CD14-positive monocyte (primary cell): ENCODE data around the gene MYH16. TPM values are rescaled to one million over a fixed set of nuclear protein-coding genes. Genes with fewer than 3 reads are reported as not detected.
"Not testable (repeated sequence)": the region's sequence is repeated elsewhere in the genome, so short reads cannot be mapped to it uniquely, and the experiment has no call there.

Source experiments
- DNase-seq, 3 donors: peaks; one replicate each; pipeline ENCODE4 v3.0.0-alpha.2; 2011 to 2022
- H2AFZ ChIP-seq: 2 replicates; pipeline ENCODE4 v1.6.0; 2012; ENCODE audit warnings: mild to moderate bottlenecking, low read depth, low read length, inconsistent platforms; ENCODE audit not compliant: insufficient read depth, poor library complexity, severe bottlenecking
- H3K27ac ChIP-seq, 2 donors: 1 replicate in 1 of 2; 2 replicates in 1 of 2; pipeline ENCODE4 v1.5.1; 2012 to 2013; ENCODE audit warnings: low read length in 2 of 2, control low read depth in 1 of 2, inconsistent platforms in 1 of 2, low read depth in 1 of 2, mild to moderate bottlenecking in 1 of 2
- H3K27me3 ChIP-seq, 2 donors: one replicate each; pipeline versions ENCODE4 v1.6.0 to v1.6.1; 2011 to 2013; ENCODE audit warnings: low read length in 2 of 2; ENCODE audit not compliant: control insufficient read depth in 2 of 2, insufficient read depth in 2 of 2
- H3K36me3 ChIP-seq, 2 donors: replicated peaks in 1 of 2; 1 replicate in 1 of 2; 2 replicates in 1 of 2; pipeline versions ENCODE4 v1.5.1 to v1.6.1; 2012 to 2013; ENCODE audit warnings: low read length in 2 of 2, control low read depth in 1 of 2, inconsistent platforms in 1 of 2, mild to moderate bottlenecking in 1 of 2; ENCODE audit not compliant: insufficient read depth in 2 of 2, control insufficient read depth in 1 of 2
- H3K4me1 ChIP-seq, 2 donors: 1 replicate in 1 of 2; 2 replicates in 1 of 2; pipeline versions ENCODE4 v1.5.1 to v1.6.1; 2012 to 2013; ENCODE audit warnings: low read length in 2 of 2, control low read depth in 1 of 2, inconsistent platforms in 1 of 2, mild to moderate bottlenecking in 1 of 2, moderate library complexity in 1 of 2; ENCODE audit not compliant: insufficient read depth in 2 of 2, control insufficient read depth in 1 of 2
- H3K4me2 ChIP-seq: replicated peaks from 2 replicates; pipeline ENCODE3; 2012; ENCODE audit warnings: low read length, moderate library complexity, mild to moderate bottlenecking; ENCODE audit not compliant: poor library complexity, severe bottlenecking; ENCODE audit errors: extremely low read depth
- H3K4me3 ChIP-seq, 3 experiments: fragments of 200-600 bp in 1 of 3; sonication (generic) in 1 of 3; replicated peaks in 1 of 3; 1 replicate in 2 of 3; 2 replicates in 1 of 3; pipeline ENCODE4 v1.5.1; 2011 to 2013; ENCODE audit warnings: low read length in 3 of 3, mild to moderate bottlenecking in 3 of 3, control low read depth in 2 of 3, low read depth in 2 of 3, inconsistent platforms in 1 of 3, moderate library complexity in 1 of 3
- H3K79me2 ChIP-seq: 2 replicates; pipeline ENCODE4 v1.6.0; 2012; ENCODE audit warnings: mild to moderate bottlenecking, control low read depth, inconsistent platforms, low read length, moderate library complexity; ENCODE audit not compliant: insufficient read depth
- H3K9ac ChIP-seq: 2 replicates; pipeline ENCODE4 v1.6.0; 2017; ENCODE audit warnings: low read length, mild to moderate bottlenecking; ENCODE audit not compliant: insufficient read depth, poor library complexity, severe bottlenecking
- H3K9me3 ChIP-seq, 2 donors: replicated peaks in 1 of 2; 1 replicate in 1 of 2; 2 replicates in 1 of 2; pipeline versions ENCODE4 v1.5.1 to v1.6.1; 2012 to 2013; ENCODE audit warnings: low read length in 2 of 2, control low read depth in 1 of 2; ENCODE audit not compliant: control insufficient read depth in 1 of 2, insufficient read depth in 1 of 2
- H4K20me1 ChIP-seq: 2 replicates; pipeline ENCODE4 v1.6.0; 2012; ENCODE audit warnings: mild to moderate bottlenecking, low read length, control low read depth, moderate library complexity; ENCODE audit not compliant: insufficient read depth
- H3K27ac Mint-ChIP-seq, 7 donors: one replicate each; pipeline ENCODE4 v1.8.0; 2020; ENCODE audit warnings: mild to moderate bottlenecking in 7 of 7, mixed read lengths in 7 of 7, moderate library complexity in 6 of 7, inconsistent platforms in 2 of 7
- H3K27me3 Mint-ChIP-seq, 3 donors: one replicate each; pipeline ENCODE4 v1.8.0; 2021 to 2022; ENCODE audit warnings: low read depth in 3 of 3, mild to moderate bottlenecking in 3 of 3, mixed read lengths in 3 of 3, moderate library complexity in 3 of 3, inconsistent platforms in 1 of 3
- H3K36me3 Mint-ChIP-seq, 2 donors: one replicate each; pipeline ENCODE4 v1.8.0; 2020; ENCODE audit warnings: mixed read lengths in 2 of 2, inconsistent platforms in 1 of 2, mild to moderate bottlenecking in 1 of 2
- H3K4me1 Mint-ChIP-seq: one replicate; pipeline ENCODE4 v1.8.0; 2020; ENCODE audit warnings: mild to moderate bottlenecking, mixed read lengths
- H3K4me3 Mint-ChIP-seq, 2 donors: one replicate each; pipeline ENCODE4 v1.8.0; 2020; ENCODE audit warnings: mild to moderate bottlenecking in 2 of 2, mixed read lengths in 2 of 2, moderate library complexity in 1 of 2
- H3K9me3 Mint-ChIP-seq, 7 donors: one replicate each; pipeline ENCODE4 v1.8.0; 2020 to 2022; ENCODE audit warnings: mixed read lengths in 7 of 7, mild to moderate bottlenecking in 6 of 7, moderate library complexity in 6 of 7, inconsistent platforms in 2 of 7
- CTCF ChIP-seq: fragments of 200-600 bp; IDR thresholded peaks from one replicate; pipeline ENCODE4 v1.8.0; 2022; ENCODE audit warnings: antibody characterized with exemption, mild to moderate bottlenecking
- WGBS: methylation state at CpG from one replicate; pipeline ENCODE4 v1.1.5; 2013; ENCODE audit warnings: missing lambda C conversion rate; ENCODE audit not compliant: insufficient coverage; 5-methylcytosine and 5-hydroxymethylcytosine counted together
- intact Hi-C, 2 donors: fragments of 100-400 bp; cut with micrococcal nuclease; formaldehyde crosslinking; loops; one replicate each; pipeline versions ENCODE4 v1.15.0 to v1.15.1; 2023
- polyA plus RNA-seq, 3 donors: library from polyadenylated mRNA; depleted of rRNA in 1 of 3; unstranded in 2 of 3; stranded (reverse) in 1 of 3; fragments of 300-500 nt in 2 of 3; fragments of >200 nt in 1 of 3; fragmentation: Illumina TruSeq in 2 of 3; gene quantifications; 1 replicate in 2 of 3; 2 replicates in 1 of 3; pipeline ENCODE4 v1.2.3, GENCODE V29; 2012 to 2021

MYH16 gene
- polyA plus RNA-seq, 3 donors: not detected

GRCh38 chr7:99275496-99275895 is 2.9 kb downstream of the MYH16 start:
- H3K4me1 ChIP-seq: no peaks in the 10 kb centered on the region
- Mint-ChIP-seq H3K4me3 (no peak overlapping the region), H3K36me3 (no peaks in the 10 kb centered on the region), H3K27ac (no peak overlapping the region), H3K27me3 (peaks cover 0 to 7% (median 0%) of the 10 kb centered on the region in 3 donors), H3K9me3 (peaks cover 0 to 3% (median 0%) of the 10 kb centered on the region in 7 donors), H3K4me1 (peaks cover 9% of the 10 kb centered on the region)
- H3K9me3 ChIP-seq: no peaks in the 10 kb centered on the region
- H3K36me3 ChIP-seq: no peaks in the 10 kb centered on the region
- no peak overlapping the region for H3K27ac ChIP-seq
- intact Hi-C loops: no loop called here
- H4K20me1 ChIP-seq: no peaks in the 10 kb centered on the region
- DNase-seq: no peak
- no peak overlapping the region for H2AFZ ChIP-seq
- H3K9ac ChIP-seq: no peak overlapping the region
- H3K79me2 ChIP-seq: no peaks in the 10 kb centered on the region
- H3K27me3 ChIP-seq: no peaks in the 10 kb centered on the region
- no peak overlapping the region for H3K4me3 ChIP-seq
- WGBS: 100% methylated on average over 1 of the region's 7 CpGs
- H3K4me2 ChIP-seq: no peak overlapping the region
- no peak for TF ChIP-seq CTCF

GRCh38 chr7:99278180-99278579 is 5.5 kb downstream of the MYH16 start:
- H3K36me3 Mint-ChIP-seq: no peaks in the 10 kb centered on the region
- H3K9me3 Mint-ChIP-seq: peaks cover 0 to 3% (median 0%) of the 10 kb centered on the region in 7 donors
- no peak overlapping the region for H3K27ac Mint-ChIP-seq
- Histone ChIP-seq H3K4me1 (no peaks in the 10 kb centered on the region), H3K79me2 (no peaks in the 10 kb centered on the region), H3K36me3 (no peaks in the 10 kb centered on the region), H3K27me3 (no peaks in the 10 kb centered on the region), H3K9me3 (no peaks in the 10 kb centered on the region), H3K4me3 (no peak overlapping the region), H2AFZ (no peak overlapping the region), H3K4me2 (no peak overlapping the region), H3K9ac (no peak overlapping the region), H3K27ac (no peak overlapping the region), H4K20me1 (no peaks in the 10 kb centered on the region)
- DNase-seq: no peak
- no peak for TF ChIP-seq CTCF
- intact Hi-C loops: no loop called here
- H3K27me3 Mint-ChIP-seq: peaks cover 0 to 3% (median 2%) of the 10 kb centered on the region in 3 donors
- peaks cover 9% of the 10 kb centered on the region for H3K4me1 Mint-ChIP-seq
- no peak overlapping the region for H3K4me3 Mint-ChIP-seq
- 92% methylated on average over 5 of the region's 5 CpGs for WGBS

GRCh38 chr7:99284165-99284564 is 11.5 kb downstream of the MYH16 start:
- H3K9me3 Mint-ChIP-seq, H3K79me2 ChIP-seq, intact Hi-C loops, H3K4me1 Mint-ChIP-seq, H3K36me3 ChIP-seq, H3K4me1 ChIP-seq, H3K27me3 ChIP-seq, H3K36me3 Mint-ChIP-seq, H3K9me3 ChIP-seq, H2AFZ ChIP-seq, H3K27me3 Mint-ChIP-seq, H3K27ac ChIP-seq, DNase-seq, H4K20me1 ChIP-seq, H3K9ac ChIP-seq, H3K4me2 ChIP-seq, H3K27ac Mint-ChIP-seq, H3K4me3 Mint-ChIP-seq, H3K4me3 ChIP-seq: not testable (repeated sequence)
- WGBS: 87% methylated on average over 3 of the region's 4 CpGs
